ENCODE results near the gene ZBTB20.
"Not testable (repeated sequence)": the region's sequence is repeated elsewhere in the genome, so short reads cannot be mapped to it uniquely, and the experiment has no call there.

The ZBTB20 gene

GRCh38 chr3:115147329-115148141 is 447 bp upstream of the ZBTB20 start:
- DNase-seq (ENCODE audit: low spot score): peak; percentile 100

- peak; percentile 39 for DNase-seq (ENCODE audit: low spot score)
Observed at GRCh38 chr3:115146032-115146417, 1.1 kb downstream of the ZBTB20 start.

GRCh38 chr3:115141033-115141757 is 5.9 kb downstream of the ZBTB20 start:
- no peak for DNase-seq (ENCODE audit: low spot score)

- DNase-seq (ENCODE audit: low spot score): no peak
Observed at GRCh38 chr3:115139072-115139471, 8.0 kb downstream of the ZBTB20 start.

- no peak for DNase-seq (ENCODE audit: low spot score)
Observed at GRCh38 chr3:115134648-115135347, 12.3 kb downstream of the ZBTB20 start.

- DNase-seq (ENCODE audit: low spot score): no peak
Observed at GRCh38 chr3:115127208-115127607, 19.9 kb downstream of the ZBTB20 start.

GRCh38 chr3:115120597-115120996 is 26.5 kb downstream of the ZBTB20 start:
- no peak for DNase-seq (ENCODE audit: low spot score)

GRCh38 chr3:115113367-115113766 is 33.7 kb downstream of the ZBTB20 start:
- no peak for DNase-seq (ENCODE audit: low spot score)

GRCh38 chr3:115111632-115112031 is 35.5 kb downstream of the ZBTB20 start:
- no peak for DNase-seq (ENCODE audit: low spot score)

- no peak for DNase-seq (ENCODE audit: low spot score)
Observed at GRCh38 chr3:115110830-115111229, 36.3 kb downstream of the ZBTB20 start.

- not testable (repeated sequence) for DNase-seq (ENCODE audit: low spot score)
Observed at GRCh38 chr3:115110066-115110465, 37.0 kb downstream of the ZBTB20 start.

GRCh38 chr3:115108614-115109013 is 38.5 kb downstream of the ZBTB20 start:
- DNase-seq (ENCODE audit: low spot score): no peak

- DNase-seq (ENCODE audit: low spot score): no peak
Observed at GRCh38 chr3:115102046-115102445, 45.0 kb downstream of the ZBTB20 start.

GRCh38 chr3:115100806-115101205 is 46.3 kb downstream of the ZBTB20 start:
- no peak for DNase-seq (ENCODE audit: low spot score)

- no peak for DNase-seq (ENCODE audit: low spot score)
Observed at GRCh38 chr3:115099986-115100571, 47.0 kb downstream of the ZBTB20 start.

GRCh38 chr3:115099134-115099985 is 47.7 kb downstream of the ZBTB20 start:
- DNase-seq (ENCODE audit: low spot score): no peak

- DNase-seq (ENCODE audit: low spot score): no peak
Observed at GRCh38 chr3:115098354-115099073, 48.6 kb downstream of the ZBTB20 start.

GRCh38 chr3:115095236-115095635 is 51.9 kb downstream of the ZBTB20 start:
- DNase-seq (ENCODE audit: low spot score): no peak

GRCh38 chr3:115092220-115092791 is 54.8 kb downstream of the ZBTB20 start:
- peak; percentile 55 for DNase-seq (ENCODE audit: low spot score)

GRCh38 chr3:115090712-115091111 is 56.4 kb downstream of the ZBTB20 start:
- DNase-seq (ENCODE audit: low spot score): no peak
